H1 (cell line): ENCODE data around the gene MMS19. TPM values are rescaled to one million over a fixed set of nuclear protein-coding genes. Genes with fewer than 3 reads are reported as not detected.
A peak's percentile ranks its signal among the peaks of the same experiment; 100 is the strongest.

Source experiments
- CTCF ChIA-PET: fragments of 300-600 bp; sonication (Branson Sonifier 250); formaldehyde crosslinking; loops from one replicate; lab custom pipeline; 2021; ENCODE audit not compliant: partially characterized antibody; lab: Charles Lee
- POLR2A ChIA-PET: fragments of 300-600 bp; sonication (Branson Sonifier 250); formaldehyde crosslinking; loops from one replicate; lab custom pipeline; 2021; ENCODE audit warnings: inconsistent platforms; ENCODE audit not compliant: partially characterized antibody; lab: Charles Lee
- DNase-seq, 2 experiments: peaks; one replicate each; pipeline versions ENCODE4 v3.0.0 to v3.0.0-alpha.2; 2010 to 2022; ENCODE audit warnings: low spot score in 2 of 2, low read depth in 1 of 2, mixed read lengths in 1 of 2
- FAIRE-seq: peaks from 2 replicates; lab custom pipeline; 2011; peaks lifted over from hg19 to GRCh38; lab: Jason Lieb, UNC
- H2AFZ ChIP-seq: 2 replicates; pipeline ENCODE4 v1.8.1; 2012; ENCODE audit warnings: low read length, inconsistent platforms
- H2AK5ac ChIP-seq: 2 replicates; pipeline ENCODE4 v1.6.1; 2013; ENCODE audit warnings: low read depth, low read length
- H2BK120ac ChIP-seq: replicated peaks from 2 replicates; pipeline ENCODE3; 2013; ENCODE audit warnings: low read depth, low read length, inconsistent platforms
- H2BK12ac ChIP-seq: 2 replicates; pipeline ENCODE4 v1.6.1; 2013; ENCODE audit warnings: low read depth, low read length
- H2BK15ac ChIP-seq: 2 replicates; pipeline ENCODE4 v1.6.1; 2013; ENCODE audit warnings: low read length
- H2BK20ac ChIP-seq: 2 replicates; pipeline ENCODE4 v1.6.1; 2013; ENCODE audit warnings: low read length
- H2BK5ac ChIP-seq: 2 replicates; pipeline ENCODE4 v1.6.1; 2013; ENCODE audit warnings: low read depth, low read length
- H3K14ac ChIP-seq: 2 replicates; pipeline ENCODE4 v1.6.1; 2013; ENCODE audit warnings: inconsistent platforms; ENCODE audit not compliant: insufficient read length
- H3K18ac ChIP-seq: 2 replicates; pipeline ENCODE4 v1.6.1; 2013; ENCODE audit warnings: low read length; ENCODE audit errors: extremely low read depth
- H3K23ac ChIP-seq: 2 replicates; pipeline ENCODE4 v1.6.1; 2013; ENCODE audit warnings: inconsistent platforms; ENCODE audit not compliant: insufficient read length
- H3K23me2 ChIP-seq: 2 replicates; pipeline ENCODE4 v1.6.1; 2013; ENCODE audit warnings: low read depth, low read length
- H3K27ac ChIP-seq: 2 replicates; pipeline ENCODE4 v1.6.1; 2011; ENCODE audit warnings: low read depth, low read length, inconsistent platforms
- H3K27me3 ChIP-seq, 4 experiments: replicated peaks in 1 of 4; 1 replicate in 1 of 4; 2 replicates in 3 of 4; pipeline versions ENCODE4 v1.6.1 to v1.8.1; 2011 to 2013; ENCODE audit warnings: low read length in 3 of 4, mild to moderate bottlenecking in 3 of 4, inconsistent platforms in 2 of 4, mixed read lengths in 2 of 4, moderate library complexity in 1 of 4; ENCODE audit not compliant: control insufficient read depth in 3 of 4, insufficient read depth in 3 of 4; ENCODE audit errors: extremely low read depth in 1 of 4
- H3K36me3 ChIP-seq, 4 experiments: 2 replicates each; pipeline versions ENCODE4 v1.6.1 to v1.8.1; 2011 to 2013; ENCODE audit warnings: mild to moderate bottlenecking in 4 of 4, low read length in 3 of 4, moderate library complexity in 2 of 4, control low read depth in 1 of 4, inconsistent platforms in 1 of 4; ENCODE audit not compliant: insufficient read depth in 4 of 4, control insufficient read depth in 2 of 4
- H3K4ac ChIP-seq: replicated peaks from 2 replicates; pipeline ENCODE3; 2013; ENCODE audit warnings: low read length, low read depth, mixed read lengths, inconsistent platforms; ENCODE audit not compliant: insufficient read length
- H3K4me1 ChIP-seq, 4 experiments: replicated peaks in 1 of 4; 1 replicate in 1 of 4; 2 replicates in 3 of 4; pipeline versions ENCODE4 v1.6.1 to v1.8.1; 2011 to 2013; ENCODE audit warnings: low read length in 3 of 4, inconsistent platforms in 2 of 4, mixed read lengths in 1 of 4; ENCODE audit not compliant: insufficient read depth in 4 of 4, control insufficient read depth in 3 of 4
- H3K4me2 ChIP-seq, 2 experiments: 2 replicates each; pipeline versions ENCODE4 v1.6.1 to v1.8.1; 2011 to 2013; ENCODE audit warnings: low read depth in 2 of 2, low read length in 2 of 2, control low read depth in 1 of 2, inconsistent platforms in 1 of 2, mild to moderate bottlenecking in 1 of 2; ENCODE audit not compliant: insufficient read depth in 1 of 2
- H3K4me3 ChIP-seq, 4 experiments: fragments of 200-600, 300-600 bp in 1 of 4; sonication (generic), shearing (Covaris generic), sonication (Bioruptor Twin) in 1 of 4; 2 replicates each; pipeline versions ENCODE4 v1.5.1 to v1.8.1; 2011 to 2016; ENCODE audit warnings: low read length in 4 of 4, low read depth in 3 of 4, control low read depth in 2 of 4, inconsistent platforms in 2 of 4, mild to moderate bottlenecking in 2 of 4, mixed read lengths in 1 of 4, moderate library complexity in 1 of 4; ENCODE audit not compliant: insufficient read depth in 2 of 4; ENCODE audit errors: extremely low read depth in 1 of 4
- H3K56ac ChIP-seq: replicated peaks from 2 replicates; pipeline ENCODE3; 2013; ENCODE audit warnings: low read depth, mild to moderate bottlenecking, mixed read lengths, low read length, inconsistent platforms; ENCODE audit not compliant: insufficient read length
- H3K79me1 ChIP-seq: 2 replicates; pipeline ENCODE4 v1.6.1; 2013; ENCODE audit warnings: low read depth, low read length, control low read depth
- H3K79me2 ChIP-seq, 2 experiments: 2 replicates each; pipeline versions ENCODE4 v1.6.1 to v1.8.1; 2012 to 2013; ENCODE audit warnings: low read length in 2 of 2, mild to moderate bottlenecking in 2 of 2, inconsistent platforms in 1 of 2; ENCODE audit not compliant: insufficient read depth in 2 of 2, control insufficient read depth in 1 of 2
- H3K9ac ChIP-seq, 4 experiments: replicated peaks in 1 of 4; 1 replicate in 1 of 4; 2 replicates in 3 of 4; pipeline versions ENCODE4 v1.6.1 to v1.8.1; 2011 to 2013; ENCODE audit warnings: low read depth in 3 of 4, low read length in 3 of 4, control low read depth in 2 of 4, mild to moderate bottlenecking in 2 of 4, moderate library complexity in 2 of 4, inconsistent platforms in 1 of 4; ENCODE audit errors: extremely low read depth in 1 of 4
- H3K9me3 ChIP-seq, 2 experiments: 2 replicates each; pipeline versions ENCODE4 v1.6.1 to v1.8.1; 2012 to 2013; ENCODE audit warnings: mild to moderate bottlenecking in 2 of 2, moderate library complexity in 2 of 2, control low read depth in 1 of 2, inconsistent platforms in 1 of 2, low read depth in 1 of 2, low read length in 1 of 2, mixed read lengths in 1 of 2; ENCODE audit not compliant: insufficient read depth in 2 of 2
- H4K20me1 ChIP-seq, 2 experiments: replicated peaks in 1 of 2; 2 replicates each; pipeline versions ENCODE3 to v1.8.1; 2011 to 2013; ENCODE audit warnings: inconsistent platforms in 2 of 2, low read length in 2 of 2, mild to moderate bottlenecking in 1 of 2; ENCODE audit not compliant: insufficient read depth in 2 of 2, control insufficient read depth in 1 of 2
- H4K5ac ChIP-seq: 2 replicates; pipeline ENCODE4 v1.6.1; 2013; ENCODE audit warnings: low read length, low read depth, mixed read lengths, inconsistent platforms; ENCODE audit not compliant: insufficient read length
- H4K8ac ChIP-seq: 2 replicates; pipeline ENCODE4 v1.8.0; 2013; ENCODE audit warnings: mild to moderate bottlenecking, moderate library complexity, low read length, inconsistent platforms; ENCODE audit not compliant: insufficient read depth; ENCODE audit errors: extremely low read depth
- H4K91ac ChIP-seq: replicated peaks from 2 replicates; pipeline ENCODE3; 2013; ENCODE audit warnings: low read length, mixed read lengths, inconsistent platforms; ENCODE audit not compliant: insufficient read length
- ATF3 ChIP-seq: IDR thresholded peaks from 2 replicates; pipeline ENCODE4 v1.6.1; 2011; ENCODE audit warnings: low read depth, mild to moderate bottlenecking, low read length; ENCODE audit not compliant: insufficient read depth
- CREB1 ChIP-seq: IDR thresholded peaks from 2 replicates; pipeline ENCODE4 v1.6.1; 2012; ENCODE audit warnings: inconsistent platforms
- CTBP2 ChIP-seq: IDR thresholded peaks from 2 replicates; pipeline ENCODE4 v1.7.0; 2011; ENCODE audit warnings: borderline replicate concordance, mild to moderate bottlenecking, moderate library complexity, mixed read lengths, low read length; ENCODE audit not compliant: insufficient read depth, insufficient read length
- NRF1 ChIP-seq: IDR thresholded peaks from 2 replicates; pipeline ENCODE4 v1.6.1; 2011; ENCODE audit warnings: mild to moderate bottlenecking, low read depth, low read length, improper control_type of control experiment
- PHF8 ChIP-seq: fragments of 200-600 bp; sonication (generic); conservative IDR thresholded peaks from 2 replicates; pipeline ENCODE4 v1.7.1; 2012; ENCODE audit warnings: low read depth, mild to moderate bottlenecking, inconsistent platforms, low read length, moderate library complexity
- POLR2A ChIP-seq, 2 experiments: IDR thresholded peaks; 1 replicate in 1 of 2; 2 replicates in 1 of 2; pipeline ENCODE4 v1.6.1; 2011; ENCODE audit warnings: low read depth in 2 of 2, low read length in 2 of 2, mild to moderate bottlenecking in 2 of 2; ENCODE audit errors: control extremely low read depth in 1 of 2
- POLR2AphosphoS5 ChIP-seq: IDR thresholded peaks from 2 replicates; pipeline ENCODE4 v1.6.1; 2011; ENCODE audit warnings: low read depth, low read length
- TAF1 ChIP-seq: IDR thresholded peaks from 2 replicates; pipeline ENCODE4 v1.6.1; 2011; ENCODE audit warnings: mild to moderate bottlenecking, low read depth, low read length
- TBP ChIP-seq: IDR thresholded peaks from 2 replicates; pipeline ENCODE4 v1.6.1; 2011; ENCODE audit warnings: low read depth, low read length, improper control_type of control experiment
- TEAD4 ChIP-seq: IDR thresholded peaks from 2 replicates; pipeline ENCODE4 v1.6.1; 2012; ENCODE audit warnings: low read depth, low read length, inconsistent platforms, mixed read lengths
- WGBS, 2 experiments: shearing (Covaris generic) in 1 of 2; methylation state at CpG; one replicate each; pipeline versions ENCODE4 v1.1.6 to v1.1.7; 2013 to 2015; ENCODE audit warnings: low lambda C conversion rate in 2 of 2, mixed read lengths in 2 of 2, inconsistent platforms in 1 of 2, low coverage in 1 of 2, missing lambda C conversion rate in 1 of 2; ENCODE audit not compliant: insufficient replicate concordance in 2 of 2, insufficient coverage in 1 of 2, insufficient read length in 1 of 2; ENCODE audit errors: extremely low coverage in 1 of 2, missing lambda C conversion rate in 1 of 2; 5-methylcytosine and 5-hydroxymethylcytosine counted together
- polyA plus RNA-seq, 7 experiments: library from polyadenylated mRNA; depleted of rRNA in 3 of 7; stranded (reverse) in 5 of 7; unstranded in 2 of 7; fragments of >200 nt in 5 of 7; fragments of 200-250 nt in 2 of 7; gene quantifications; 1 replicate in 5 of 7; 2 replicates in 1 of 7; 4 replicates in 1 of 7; pipeline versions ENCODE4 v1.2.1 to v1.2.3, GENCODE V29; 2011 to 2013; ENCODE audit warnings: missing spikeins in 2 of 7, mixed read lengths in 2 of 7
- total RNA-seq: library from RNA; stranded (reverse); fragmentation: NEBNext Ultra II Directional; extraction: Animal tissue kit (Norgen Biotek cat#: 25700); gene quantifications from 2 replicates; pipeline ENCODE4 v1.2.1, GENCODE V29; 2021
- TF ChIP-seq, protein P1 (sequence below): IDR thresholded peaks from 2 replicates; pipeline ENCODE4 v1.6.1; 2012; ENCODE audit warnings: inconsistent platforms

Gene MMS19
- total and polyA plus RNA-seq, 2 of the 8 experiments (the other 6 are each of a cell fraction or from before 2014, with no cell fraction given): 130 to 221 TPM

- Histone ChIP-seq H4K5ac (peak overlapping the region; percentile 23), H3K36me3 (no peaks in the 10 kb centered on the region), H3K79me1 (peaks cover 24% of the 10 kb centered on the region), H2BK15ac (peak overlapping the region; percentile 88; the same call in 1 of the 2 replicates), H2BK20ac (peak overlapping the region; percentile 75; the same call in 1 of the 2 replicates), H3K56ac (no peak overlapping the region), H3K4ac (no peak overlapping the region), H3K9ac (peak overlapping the region in 1 of 4 experiments; percentile 33; a peak in 2 of 7 replicates), H2AK5ac (peak overlapping the region; percentile 13; the same call in 1 of the 2 replicates), H2AFZ (no peak overlapping the region), H3K18ac (peak overlapping the region; percentile 55; the same call in 1 of the 2 replicates), H3K9me3 (no peaks in the 10 kb centered on the region), H3K79me2 (peaks cover 0 to 32% of the 10 kb centered on the region in 2 experiments; a peak in 2 of 4 replicates), H3K14ac (no peak overlapping the region), H3K4me2 (peak overlapping the region; percentile 31 to 65), H3K23ac (no peak overlapping the region), H3K23me2 (no peaks in the 10 kb centered on the region), H4K91ac (no peak overlapping the region), H2BK120ac (no peak overlapping the region), H4K20me1 (peaks cover 0 to 4% of the 10 kb centered on the region in 2 experiments), H2BK12ac (0 out of 2 replicates have a peak overlapping the region, but pooled peaks have one; percentile 19), H2BK5ac (peak overlapping the region; percentile 26; the same call in 1 of the 2 replicates), H3K27me3 (no peaks in the 10 kb centered on the region), H3K4me3 (peak overlapping the region in 1 of 4 experiments; percentile 4; a peak in 1 of 8 replicates), H3K27ac (no peak overlapping the region), H3K4me1 (peaks cover 11 to 23% (median 19%) of the 10 kb centered on the region in 4 experiments), H4K8ac (peak overlapping the region; percentile 73)
- 44% methylated on average over 11 of the region's 11 CpGs; no CpG with 5 or more reads in 1 of the 2 experiments for WGBS, 2 experiments
- ChIA-PET POLR2A (interaction anchor here (0.8 to 3.4 kb wide), 9 partner anchors 9 to 60 kb away, joined by 3 to 12 read pairs (median 6); partner anchors contain the start of gene UBTD1), CTCF (interaction anchor here (0.6 to 19.6 kb wide), 16 partner anchors 10 to 163 kb away, joined by 3 to 283 read pairs (median 4); partner anchors contain the start of genes ANKRD2 and UBTD1)
- peak; percentile 79 for FAIRE-seq
- DNase-seq: no peak
- TF ChIP-seq PHF8 (no peak), ATF3 (no peak), TEAD4 (0 out of 2 replicates have a peak, but pooled peaks have one; percentile 18), NRF1 (no peak), TBP (peak; percentile 79), CTBP2 (no peak), POLR2A (IDR thresholded peaks at IDR 0.05; ENCODE audit: control extremely low read depth in 1 of 2, low read depth in 2 of 2, low read length in 2 of 2) (0 out of 3 replicates have a peak, but pooled peaks of 1 of the 2 experiments have one; percentile 20), CREB1 (no peak), POLR2AphosphoS5 (no peak), TAF1 (peak; percentile 29; the same call in 1 of the 2 replicates)
- TF ChIP-seq, protein P1, sequence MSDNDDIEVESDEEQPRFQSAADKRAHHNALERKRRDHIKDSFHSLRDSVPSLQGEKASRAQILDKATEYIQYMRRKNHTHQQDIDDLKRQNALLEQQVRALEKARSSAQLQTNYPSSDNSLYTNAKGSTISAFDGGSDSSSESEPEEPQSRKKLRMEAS: no peak
Measured at GRCh38 chr10:97520978-97521761, 22.9 kb upstream of the MMS19 start.
